ENCODE measurements around the gene TENM4.

- no peak for TF ChIP-seq E2F6 (IDR thresholded peaks at IDR 0.05; ENCODE audit: borderline replicate concordance, low read depth)
- no peak for TF ChIP-seq CTCF (IDR thresholded peaks at IDR 0.05)
- no peak for TF ChIP-seq REST (IDR thresholded peaks at IDR 0.05)
- TF ChIP-seq RNF2 (IDR thresholded peaks at IDR 0.05; ENCODE audit: borderline replicate concordance, low read depth) = no peak
- no peak for TF ChIP-seq HDAC2 (IDR thresholded peaks at IDR 0.05)
- no peak for TF ChIP-seq EHMT2 (IDR thresholded peaks at IDR 0.05; ENCODE audit: low read depth)
- no peak for TF ChIP-seq POLR2A (IDR thresholded peaks at IDR 0.05; ENCODE audit: low read length)
- TF ChIP-seq USF2 (IDR thresholded peaks at IDR 0.05) = no peak
- TF ChIP-seq KDM1A (IDR thresholded peaks at IDR 0.05; ENCODE audit: low read depth) = no peak
- no peak for TF ChIP-seq SMC3 (IDR thresholded peaks at IDR 0.05)
- TF ChIP-seq MAX (IDR thresholded peaks at IDR 0.05) = no peak
- TF ChIP-seq NPAS2 (CRISPR knock-in tag; IDR thresholded peaks at IDR 0.05; ENCODE audit: borderline replicate concordance) = no peak
- no peak for TF ChIP-seq RAD21 (conservative IDR thresholded peaks at IDR 0.05 in 1 of 2, IDR thresholded peaks at IDR 0.05 in 1 of 2)
- no peak for TF ChIP-seq KDM5A (IDR thresholded peaks at IDR 0.05)
Measured at GRCh38 chr11:79486242-79486984, 45.6 kb upstream of the TENM4 start.
